GM12865 (cell line): ENCODE measurements around the gene ZNF598.

Experiments
- DNase-seq: peaks from one replicate; pipeline ENCODE4 v3.0.0; 2010; ENCODE audit warnings: low read depth
- H3K4me3 ChIP-seq: 2 replicates; pipeline ENCODE4 v1.5.1; 2011; ENCODE audit warnings: mild to moderate bottlenecking, low read depth, low read length, control low read depth
- TF ChIP-seq, protein P1 (sequence below): IDR thresholded peaks from 2 replicates; pipeline ENCODE4 v1.5.1; 2011; ENCODE audit warnings: low read length, control low read depth, low read depth, inconsistent platforms; ENCODE audit not compliant: insufficient read depth; ENCODE audit errors: missing control alignments

The ZNF598 gene

DNA sequence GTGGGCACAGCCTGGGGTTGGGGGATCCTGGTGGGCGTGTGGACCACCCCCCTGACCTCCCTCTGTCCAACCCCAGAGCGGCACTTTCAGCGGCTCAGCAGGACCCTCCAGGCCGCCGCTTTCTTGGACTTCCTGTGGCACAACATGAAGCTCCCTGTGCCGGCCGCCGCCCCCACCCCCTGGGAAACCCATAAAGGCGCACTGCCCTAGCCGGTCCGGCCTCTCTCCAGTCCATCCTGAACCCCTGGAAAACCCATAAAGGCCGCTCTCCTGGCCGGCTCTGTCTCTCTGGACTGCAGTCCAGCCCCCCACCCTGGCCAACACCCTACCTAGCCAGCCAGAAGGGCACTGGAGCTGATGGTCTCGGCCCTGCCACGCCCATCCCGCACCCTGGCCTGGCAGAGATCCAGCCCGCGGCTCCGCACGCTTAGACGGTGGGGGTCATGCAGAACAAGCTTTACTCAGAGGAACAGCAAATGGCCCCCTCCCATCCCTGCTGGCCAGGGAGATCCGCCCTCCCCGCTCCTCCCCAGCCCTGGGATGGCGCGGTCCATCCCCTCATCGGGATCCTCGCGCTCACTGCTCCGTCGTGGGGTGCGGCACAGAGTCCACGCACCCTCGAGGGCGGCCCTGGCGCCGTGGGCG, 31.0 kb downstream of the ZNF598 start:
- H3K4me3 ChIP-seq, result no peak overlapping the region
- DNase-seq, result no peak
- TF ChIP-seq, protein P1, sequence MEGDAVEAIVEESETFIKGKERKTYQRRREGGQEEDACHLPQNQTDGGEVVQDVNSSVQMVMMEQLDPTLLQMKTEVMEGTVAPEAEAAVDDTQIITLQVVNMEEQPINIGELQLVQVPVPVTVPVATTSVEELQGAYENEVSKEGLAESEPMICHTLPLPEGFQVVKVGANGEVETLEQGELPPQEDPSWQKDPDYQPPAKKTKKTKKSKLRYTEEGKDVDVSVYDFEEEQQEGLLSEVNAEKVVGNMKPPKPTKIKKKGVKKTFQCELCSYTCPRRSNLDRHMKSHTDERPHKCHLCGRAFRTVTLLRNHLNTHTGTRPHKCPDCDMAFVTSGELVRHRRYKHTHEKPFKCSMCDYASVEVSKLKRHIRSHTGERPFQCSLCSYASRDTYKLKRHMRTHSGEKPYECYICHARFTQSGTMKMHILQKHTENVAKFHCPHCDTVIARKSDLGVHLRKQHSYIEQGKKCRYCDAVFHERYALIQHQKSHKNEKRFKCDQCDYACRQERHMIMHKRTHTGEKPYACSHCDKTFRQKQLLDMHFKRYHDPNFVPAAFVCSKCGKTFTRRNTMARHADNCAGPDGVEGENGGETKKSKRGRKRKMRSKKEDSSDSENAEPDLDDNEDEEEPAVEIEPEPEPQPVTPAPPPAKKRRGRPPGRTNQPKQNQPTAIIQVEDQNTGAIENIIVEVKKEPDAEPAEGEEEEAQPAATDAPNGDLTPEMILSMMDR, result no peak

GRCh38 chr16:1977875-1978268, 31.7 kb downstream of the ZNF598 start:
- H3K4me3 ChIP-seq, result no peak overlapping the region
- DNase-seq, result no peak
- TF ChIP-seq, protein P1, result no peak

DNA sequence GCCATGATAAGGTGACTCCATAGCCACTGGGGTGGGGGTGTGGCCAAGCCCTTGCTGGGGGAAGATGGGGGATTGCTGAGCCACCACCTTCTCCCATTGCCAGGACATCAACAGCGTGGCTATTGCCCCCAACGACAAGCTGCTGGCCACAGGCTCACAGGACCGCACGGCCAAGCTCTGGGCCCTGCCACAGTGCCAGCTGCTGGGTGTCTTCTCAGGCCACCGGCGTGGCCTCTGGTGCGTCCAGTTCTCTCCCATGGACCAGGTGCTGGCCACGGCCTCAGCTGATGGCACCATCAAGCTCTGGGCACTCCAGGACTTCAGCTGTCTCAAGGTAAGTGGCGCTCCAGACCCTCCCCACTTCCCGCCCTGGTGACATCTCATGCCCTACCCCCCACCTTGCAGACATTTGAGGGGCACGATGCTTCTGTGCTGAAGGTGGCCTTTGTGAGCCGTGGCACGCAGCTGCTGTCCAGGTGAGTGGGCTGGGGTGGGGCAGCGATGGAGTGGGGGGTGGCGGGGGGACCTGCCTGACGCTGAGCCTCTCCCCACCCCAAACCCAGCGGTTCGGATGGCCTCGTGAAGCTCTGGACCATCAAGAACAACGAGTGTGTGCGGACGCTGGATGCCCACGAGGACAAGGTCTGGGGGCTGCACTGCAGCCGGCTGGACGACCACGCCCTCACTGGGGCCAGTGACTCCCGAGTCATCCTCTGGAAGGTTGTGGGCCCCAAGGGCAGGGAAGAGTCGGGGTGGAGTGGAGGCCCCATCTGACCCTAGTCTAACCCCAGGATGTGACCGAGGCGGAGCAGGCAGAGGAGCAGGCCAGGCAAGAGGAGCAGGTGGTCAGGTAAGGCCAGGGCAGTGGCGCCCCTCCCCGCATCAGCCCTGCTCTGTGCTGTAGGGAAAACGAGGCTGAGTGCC, 32.4 kb downstream of the ZNF598 start:
- no peak overlapping the region for H3K4me3 ChIP-seq
- TF ChIP-seq, protein P1, result no peak
- no peak for DNase-seq

DNA sequence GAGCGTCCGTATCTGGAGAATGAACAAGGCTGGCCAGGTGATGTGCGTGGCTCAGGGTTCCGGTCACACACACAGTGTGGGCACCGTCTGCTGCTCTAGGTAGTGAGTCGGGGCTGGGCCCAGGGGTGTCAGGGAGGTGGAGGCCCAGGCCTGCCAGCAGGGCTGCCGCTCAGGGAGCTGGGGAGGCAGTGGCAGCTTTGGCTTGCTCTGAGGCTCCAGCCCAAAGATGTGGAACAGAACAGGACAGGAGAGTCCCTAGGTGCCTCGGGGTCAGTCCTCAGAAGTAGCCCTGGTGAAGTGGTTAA, 33.5 kb downstream of the ZNF598 start:
- DNase-seq, result no peak
- TF ChIP-seq, protein P1, result no peak
- no peak overlapping the region for H3K4me3 ChIP-seq

GRCh38 chr16:1975432-1976215, 34.0 kb downstream of the ZNF598 start:
- no peak overlapping the region for H3K4me3 ChIP-seq
- no peak for DNase-seq
- TF ChIP-seq, protein P1, result no peak

DNA sequence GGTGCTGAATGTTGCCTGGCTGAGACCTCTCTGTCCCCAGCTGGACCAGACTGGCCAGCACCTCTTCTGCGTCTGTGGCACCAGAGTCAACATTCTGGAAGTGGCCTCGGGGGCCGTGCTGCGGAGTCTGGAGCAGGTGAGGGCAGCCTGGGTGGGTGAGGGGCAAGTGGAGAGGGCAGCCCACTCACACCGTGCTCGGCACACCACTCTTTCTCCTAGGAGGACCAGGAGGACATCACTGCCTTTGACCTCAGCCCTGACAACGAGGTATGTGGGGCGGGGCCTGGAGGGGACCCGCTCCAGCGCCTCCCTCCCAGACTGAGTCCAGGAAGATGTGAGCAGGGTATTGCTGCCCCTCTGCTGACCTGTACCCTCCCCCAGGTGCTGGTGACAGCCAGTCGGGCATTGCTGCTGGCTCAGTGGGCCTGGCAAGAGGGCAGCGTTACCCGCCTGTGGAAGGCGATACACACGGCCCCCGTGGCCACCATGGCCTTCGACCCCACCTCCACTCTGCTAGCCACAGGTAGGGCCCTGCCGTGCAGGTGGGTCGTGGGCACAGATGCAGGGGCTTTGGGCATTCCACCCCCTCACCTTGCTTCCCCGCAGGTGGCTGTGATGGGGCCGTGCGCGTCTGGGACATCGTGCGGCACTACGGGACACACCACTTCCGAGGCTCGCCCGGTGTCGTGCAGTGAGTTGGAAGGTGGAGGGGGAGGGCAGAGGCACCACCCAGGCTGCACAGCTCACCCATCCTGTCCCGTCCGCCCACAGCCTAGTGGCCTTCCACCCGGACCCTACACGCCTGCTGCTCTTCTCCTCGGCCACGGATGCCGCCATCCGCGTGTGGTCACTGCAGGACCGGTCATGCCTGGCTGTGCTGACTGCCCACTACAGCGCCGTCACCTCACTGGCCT, 35.2 kb downstream of the ZNF598 start:
- TF ChIP-seq, protein P1, result no peak
- H3K4me3 ChIP-seq, result no peak overlapping the region
- DNase-seq, result no peak
